SK-N-SH (cell line): ENCODE data around the gene KCNJ9. TPM values are rescaled to one million over a fixed set of nuclear protein-coding genes. Genes with fewer than 3 reads are reported as not detected.

ENCODE experiments used
- CTCF ChIA-PET: fragments of 300-600, 350-600 bp; formaldehyde crosslinking; extraction: SDS; loops from one replicate; lab custom pipeline; 2021; lab: Yijun Ruan, JAX
- POLR2A ChIA-PET: fragments of 350-600 bp; sonication (Branson Sonifier 250); formaldehyde crosslinking; extraction: SDS; loops from one replicate; lab custom pipeline; 2020; ENCODE audit warnings: antibody characterized with exemption, inconsistent platforms; lab: Yijun Ruan, JAX
- DNase-seq: peaks from one replicate; pipeline ENCODE4 v3.0.0; 2012
- H2AFZ ChIP-seq: fragments of 200-600 bp; sonication (generic); 2 replicates; pipeline ENCODE4 v1.8.1; 2016; ENCODE audit warnings: antibody characterized with exemption, mild to moderate bottlenecking, low read depth
- H3F3A ChIP-seq: fragments of 200-600 bp; sonication (generic); replicated peaks from 2 replicates; pipeline ENCODE3; 2016; ENCODE audit warnings: antibody characterized with exemption, mild to moderate bottlenecking; ENCODE audit not compliant: insufficient read depth
- H3K27ac ChIP-seq, 2 experiments: fragments of 200-500 bp in 1 of 2; fragments of 200-600 bp in 1 of 2; sonication (Bioruptor generic) in 1 of 2; sonication (generic), shearing (Covaris generic) in 1 of 2; 2 replicates each; pipeline versions ENCODE4 v1.5.1 to v1.6.1; 2014 to 2016; ENCODE audit warnings: low read depth in 2 of 2, inconsistent platforms in 1 of 2, low read length in 1 of 2, mild to moderate bottlenecking in 1 of 2, mixed read lengths in 1 of 2
- H3K27me3 ChIP-seq: fragments of 200-600 bp; sonication (generic), shearing (Covaris generic); 2 replicates; pipeline ENCODE4 v1.6.1; 2016; ENCODE audit warnings: mixed run types; ENCODE audit not compliant: insufficient read depth
- H3K36me3 ChIP-seq, 2 experiments: fragments of 200-500 bp in 1 of 2; fragments of 200-600 bp in 1 of 2; sonication (Bioruptor generic) in 1 of 2; sonication (generic) in 1 of 2; replicated peaks in 1 of 2; 2 replicates each; pipeline versions ENCODE3 to v1.5.1; 2014 to 2016; ENCODE audit warnings: low read length in 1 of 2, mild to moderate bottlenecking in 1 of 2; ENCODE audit not compliant: insufficient read depth in 2 of 2, control insufficient read depth in 1 of 2
- H3K4me1 ChIP-seq, 2 experiments: fragments of 200-500 bp in 1 of 2; fragments of 200-600 bp in 1 of 2; sonication (Bioruptor generic) in 1 of 2; sonication (generic), shearing (Covaris generic) in 1 of 2; 2 replicates each; pipeline versions ENCODE4 v1.5.1 to v1.6.1; 2014 to 2016; ENCODE audit warnings: low read depth in 1 of 2, low read length in 1 of 2, mixed run types in 1 of 2; ENCODE audit not compliant: insufficient read depth in 2 of 2, control insufficient read depth in 1 of 2
- H3K4me2 ChIP-seq: fragments of 200-600 bp; sonication (generic), shearing (Covaris generic); 2 replicates; pipeline ENCODE4 v1.6.1; 2017; ENCODE audit warnings: mixed run types
- H3K4me3 ChIP-seq, 2 experiments: fragments of 200-500 bp in 1 of 2; fragments of 200-600 bp in 1 of 2; sonication (Bioruptor generic) in 1 of 2; sonication (generic), shearing (Covaris generic) in 1 of 2; 2 replicates each; pipeline versions ENCODE4 v1.5.1 to v1.8.1; 2014 to 2016; ENCODE audit warnings: low read depth in 2 of 2, inconsistent platforms in 1 of 2, low read length in 1 of 2, mild to moderate bottlenecking in 1 of 2, mixed read lengths in 1 of 2, moderate library complexity in 1 of 2
- H3K79me2 ChIP-seq: fragments of 200-600 bp; sonication (generic); 2 replicates; pipeline ENCODE4 v1.8.1; 2017; ENCODE audit warnings: mild to moderate bottlenecking; ENCODE audit not compliant: insufficient read depth
- H3K9ac ChIP-seq: fragments of 200-600 bp; sonication (generic); 2 replicates; pipeline ENCODE4 v1.6.1; 2017; ENCODE audit warnings: mixed run types
- H3K9me2 ChIP-seq: fragments of 200-600 bp; sonication (generic); 2 replicates; pipeline ENCODE4 v1.6.1; 2017; ENCODE audit warnings: mixed run types
- H3K9me3 ChIP-seq: fragments of 200-600 bp; sonication (generic); 2 replicates; pipeline ENCODE4 v1.6.1; 2017; ENCODE audit warnings: mixed run types, mild to moderate bottlenecking, moderate library complexity
- H4K20me1 ChIP-seq: fragments of 200-600 bp; sonication (generic); 2 replicates; pipeline ENCODE4 v1.6.1; 2017; ENCODE audit warnings: mild to moderate bottlenecking, mixed run types; ENCODE audit not compliant: insufficient read depth
- CHD2 ChIP-seq: fragments of 150-350 bp; IDR thresholded peaks from 2 replicates; pipeline ENCODE4 v1.6.1; 2018; ENCODE audit warnings: low read length; ENCODE audit not compliant: partially characterized antibody
- CTCF ChIP-seq: fragments of 200-600 bp; sonication (generic); IDR thresholded peaks from 2 replicates; pipeline ENCODE4 v1.6.1; 2017; ENCODE audit warnings: antibody characterized with exemption, mild to moderate bottlenecking, moderate library complexity
- EP300 ChIP-seq, 2 experiments: IDR thresholded peaks; 2 replicates each; pipeline versions ENCODE4 v1.4.0 to v1.6.1; 2012; ENCODE audit warnings: borderline replicate concordance in 1 of 2, low read depth in 1 of 2, low read length in 1 of 2
- EZH2phosphoT487 ChIP-seq: fragments of 200-600 bp; sonication (generic); IDR thresholded peaks from 2 replicates; pipeline ENCODE4 v1.6.1; 2017; ENCODE audit warnings: low read depth, mixed run types, mild to moderate bottlenecking, antibody characterized with exemption, moderate library complexity, borderline replicate concordance
- FOXM1 ChIP-seq: IDR thresholded peaks from 2 replicates; pipeline ENCODE4 v1.4.0; 2012; ENCODE audit warnings: low read depth, mild to moderate bottlenecking
- GATA2 ChIP-seq: sonication (generic); formaldehyde crosslinking; IDR thresholded peaks from 2 replicates; pipeline ENCODE4 v1.5.0; 2020; ENCODE audit warnings: mild to moderate bottlenecking, missing genetic modification reagents
- MAX ChIP-seq: IDR thresholded peaks from 2 replicates; pipeline ENCODE4 v1.4.0; 2012; ENCODE audit warnings: low read depth
- MEF2A ChIP-seq: IDR thresholded peaks from 2 replicates; pipeline ENCODE4 v1.4.0; 2012; ENCODE audit warnings: low read depth, borderline replicate concordance
- NRF1 ChIP-seq: IDR thresholded peaks from 2 replicates; pipeline ENCODE4 v1.6.1; 2012; ENCODE audit warnings: low read depth, mild to moderate bottlenecking, low read length
- PBX3 ChIP-seq: IDR thresholded peaks from 2 replicates; pipeline ENCODE4; 2012
- POLR2AphosphoS5 ChIP-seq: IDR thresholded peaks from 2 replicates; pipeline ENCODE4 v1.6.1; 2012; ENCODE audit warnings: low read depth, low read length
- REST ChIP-seq: IDR thresholded peaks from 2 replicates; pipeline ENCODE4 v1.6.1; 2012; ENCODE audit warnings: mild to moderate bottlenecking, low read depth, low read length, moderate library complexity
- RXRA ChIP-seq: IDR thresholded peaks from 2 replicates; pipeline ENCODE4 v1.4.0; 2012; ENCODE audit warnings: low read depth, mild to moderate bottlenecking, borderline replicate concordance
- TAF1 ChIP-seq: IDR thresholded peaks from 2 replicates; pipeline ENCODE4 v1.6.1; 2012; ENCODE audit warnings: low read depth, mild to moderate bottlenecking, low read length, moderate library complexity, borderline replicate concordance
- TEAD4 ChIP-seq: IDR thresholded peaks from 2 replicates; pipeline ENCODE4 v1.4.0; 2012; ENCODE audit warnings: mild to moderate bottlenecking, borderline replicate concordance; ENCODE audit not compliant: insufficient read depth
- USF1 ChIP-seq: IDR thresholded peaks from 2 replicates; pipeline ENCODE4 v1.4.0; 2012; ENCODE audit warnings: low read depth, borderline replicate concordance
- ZBTB33 ChIP-seq: IDR thresholded peaks from 2 replicates; pipeline ENCODE4 v1.4.0; 2012; ENCODE audit warnings: low read depth, borderline replicate concordance
- WGBS: methylation state at CpG from one replicate; pipeline ENCODE4 v1.1.6; 2017; ENCODE audit warnings: low lambda C conversion rate; 5-methylcytosine and 5-hydroxymethylcytosine counted together
- polyA plus RNA-seq, 3 experiments: library from polyadenylated mRNA; depleted of rRNA; stranded (reverse); fragments of >200 nt; gene quantifications; 2 replicates each; pipeline ENCODE4 v1.2.3, GENCODE V29; 2012

The KCNJ9 gene
- polyA plus RNA-seq, 1 of the 3 experiments (the other 2 are of a cell fraction), result 0.02 TPM

- CTCF ChIA-PET, result interaction anchor here (1.2 to 3.3 kb wide), 3 partner anchors 9 to 23 kb away, joined by 6 to 18 read pairs (median 7); no protein-coding TSS in a partner anchor
- peaks cover 67% of the 10 kb centered on the region for H3K27me3 ChIP-seq
- no peak for DNase-seq
Measured at GRCh38 chr1:160061369-160062229, 19.7 kb upstream of the KCNJ9 start.

More at GRCh38 chr1:160061369-160062229, 19.7 kb upstream of the KCNJ9 start:
- no peaks in the 10 kb centered on the region for H4K20me1 ChIP-seq
- H3K79me2 ChIP-seq, result no peaks in the 10 kb centered on the region
- no peak overlapping the region for H3K27ac ChIP-seq
- no peaks in the 10 kb centered on the region for H3K9me3 ChIP-seq
- TF ChIP-seq CHD2 (no peak), TAF1 (no peak), NRF1 (no peak), EP300 (IDR thresholded peaks at IDR 0.05; ENCODE audit: borderline replicate concordance in 1 of 2, low read depth in 1 of 2, low read length in 1 of 2) (no peak), PBX3 (no peak), EZH2phosphoT487 (no peak), REST (no peak), TEAD4 (no peak), MAX (no peak), GATA2 (CRISPR knock-in tag) (no peak), ZBTB33 (no peak), FOXM1 (no peak), USF1 (no peak), CTCF (no peak), RXRA (no peak), MEF2A (no peak), POLR2AphosphoS5 (no peak)
- TF ChIP-seq, all 33 proteins: peak for 0
- POLR2A ChIA-PET, result no interaction called here
- no peaks in the 10 kb centered on the region for H3K9me2 ChIP-seq
- no peak overlapping the region for H3K4me3 ChIP-seq
- 42% methylated on average over 11 of the region's 15 CpGs for WGBS
- no peaks in the 10 kb centered on the region for H3F3A ChIP-seq
- no peaks in the 10 kb centered on the region for H3K36me3 ChIP-seq
- no peak overlapping the region for H3K9ac ChIP-seq
- peaks cover 0 to 9% of the 10 kb centered on the region in 2 experiments; a peak in 1 of 4 replicates for H3K4me1 ChIP-seq
- no peak overlapping the region for H2AFZ ChIP-seq
- no peak overlapping the region for H3K4me2 ChIP-seq
